Endodermal cell (in vitro differentiated cells): ENCODE data around the gene MMS19. TPM values are rescaled to one million over a fixed set of nuclear protein-coding genes. Genes with fewer than 3 reads are reported as not detected.

Source experiments
- DNase-seq: peaks from one replicate; pipeline ENCODE4 v3.0.0-alpha.2; 2017
- H3K27ac ChIP-seq: 2 replicates; pipeline ENCODE4 v1.5.1; 2013; ENCODE audit warnings: mild to moderate bottlenecking, low read depth, low read length, moderate library complexity
- H3K27me3 ChIP-seq: 2 replicates; pipeline ENCODE4 v1.6.1; 2013; ENCODE audit warnings: mild to moderate bottlenecking, low read length, moderate library complexity; ENCODE audit not compliant: insufficient read depth, control insufficient read depth, poor library complexity, severe bottlenecking
- H3K36me3 ChIP-seq: 2 replicates; pipeline ENCODE4 v1.7.0; 2013; ENCODE audit warnings: mild to moderate bottlenecking, low read length, moderate library complexity; ENCODE audit not compliant: control insufficient read depth, insufficient read depth
- H3K4me1 ChIP-seq: one replicate; pipeline ENCODE4 v1.7.0; 2013; ENCODE audit warnings: low read length; ENCODE audit not compliant: control insufficient read depth, insufficient read depth
- H3K4me3 ChIP-seq: 2 replicates; pipeline ENCODE4 v1.5.1; 2013; ENCODE audit warnings: mild to moderate bottlenecking, low read length, moderate library complexity
- H3K9ac ChIP-seq: 2 replicates; pipeline ENCODE4 v1.6.1; 2013; ENCODE audit warnings: mild to moderate bottlenecking, low read length, moderate library complexity; ENCODE audit not compliant: poor library complexity, severe bottlenecking; ENCODE audit errors: extremely low read depth
- H3K9me3 ChIP-seq: 2 replicates; pipeline ENCODE4 v1.6.1; 2013; ENCODE audit warnings: mild to moderate bottlenecking, low read length, moderate library complexity; ENCODE audit not compliant: control insufficient read depth
- H3K27ac Mint-ChIP-seq: 2 replicates; pipeline ENCODE4 v1.8.0; 2020; ENCODE audit warnings: mixed read lengths
- H3K27me3 Mint-ChIP-seq: 2 replicates; pipeline ENCODE4 v1.8.0; 2021; ENCODE audit warnings: mild to moderate bottlenecking, mixed read lengths; ENCODE audit not compliant: insufficient read depth
- H3K36me3 Mint-ChIP-seq: 2 replicates; pipeline ENCODE4 v1.8.0; 2020; ENCODE audit warnings: low read depth, mixed read lengths
- H3K4me1 Mint-ChIP-seq: 2 replicates; pipeline ENCODE4 v1.8.0; 2020; ENCODE audit warnings: mixed read lengths
- H3K4me3 Mint-ChIP-seq: 2 replicates; pipeline ENCODE4 v1.8.0; 2020; ENCODE audit warnings: mild to moderate bottlenecking, moderate library complexity, mixed read lengths
- H3K9me3 Mint-ChIP-seq: 2 replicates; pipeline ENCODE4 v1.8.0; 2020; ENCODE audit warnings: mild to moderate bottlenecking, mixed read lengths
- WGBS, 2 experiments: methylation state at CpG; one replicate each; pipeline versions ENCODE4 v1.1.5 to v1.1.7; 2013; ENCODE audit warnings: missing lambda C conversion rate in 2 of 2, mixed read lengths in 1 of 2; ENCODE audit not compliant: insufficient coverage in 1 of 2, insufficient read length in 1 of 2; 5-methylcytosine and 5-hydroxymethylcytosine counted together
- total RNA-seq, 2 donors: library from RNA; stranded (reverse); fragmentation: NEBNext Ultra II Directional in 1 of 2; extraction: Animal tissue kit (Norgen Biotek cat#: 25700) in 1 of 2; gene quantifications; 2 replicates in 1 of 2; 3 replicates in 1 of 2; pipeline ENCODE4 v1.2.1, GENCODE V29; 2021
- TF ChIP-seq, protein P1 (sequence below): fragments of 200-600 bp; sonication (generic); conservative IDR thresholded peaks from 2 replicates; pipeline ENCODE4 v1.5.0; 2021; ENCODE audit warnings: antibody characterized with exemption, mild to moderate bottlenecking

Gene MMS19
- total RNA-seq, 2 donors from 2014 or later = 84.2 to 98.8 TPM

DNA sequence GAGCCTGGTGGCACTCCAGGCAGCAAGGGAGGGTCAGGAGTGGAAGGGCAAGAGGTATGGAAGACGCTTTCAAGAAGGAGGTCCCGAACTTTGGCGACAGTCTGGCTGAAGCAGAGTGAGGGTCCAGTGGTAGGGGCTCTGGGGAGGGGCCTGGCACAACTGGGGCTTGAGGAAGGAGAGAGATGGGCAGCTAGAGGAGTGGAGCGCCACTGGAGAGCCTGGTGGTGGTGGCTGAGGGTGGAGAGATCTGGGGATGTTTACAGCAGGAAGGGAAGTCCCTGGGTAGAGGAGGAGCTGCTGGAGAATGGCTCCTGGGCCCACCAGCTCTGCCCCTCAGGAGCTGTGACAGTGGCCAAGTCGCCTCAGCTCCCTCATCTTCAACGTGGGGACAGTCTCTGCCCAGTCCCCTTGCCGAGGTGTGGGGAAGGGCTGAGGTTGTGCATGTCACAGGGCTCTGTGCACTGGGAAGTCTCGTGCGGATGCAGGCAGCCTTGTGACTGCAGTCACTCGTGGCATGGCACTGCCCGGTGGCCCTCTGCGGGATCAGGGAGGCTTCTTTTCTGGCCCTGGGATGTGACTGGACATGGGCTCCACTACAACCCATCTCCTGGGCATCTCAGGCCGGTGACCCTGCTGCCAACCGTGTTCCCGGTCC, 19.0 kb upstream of the MMS19 start:
- Mint-ChIP-seq H3K4me3 (no peak overlapping the region), H3K9me3 (no peaks in the 10 kb centered on the region), H3K27me3 (no peaks in the 10 kb centered on the region), H3K36me3 (no peaks in the 10 kb centered on the region), H3K4me1 (peaks cover 32% of the 10 kb centered on the region), H3K27ac (peak overlapping the region; percentile 72)
- no peaks in the 10 kb centered on the region for H3K4me1 ChIP-seq
- WGBS, 2 experiments = 87 to 93% methylated on average over 9 to 15 of the region's 15 CpGs
- TF ChIP-seq, protein P1, sequence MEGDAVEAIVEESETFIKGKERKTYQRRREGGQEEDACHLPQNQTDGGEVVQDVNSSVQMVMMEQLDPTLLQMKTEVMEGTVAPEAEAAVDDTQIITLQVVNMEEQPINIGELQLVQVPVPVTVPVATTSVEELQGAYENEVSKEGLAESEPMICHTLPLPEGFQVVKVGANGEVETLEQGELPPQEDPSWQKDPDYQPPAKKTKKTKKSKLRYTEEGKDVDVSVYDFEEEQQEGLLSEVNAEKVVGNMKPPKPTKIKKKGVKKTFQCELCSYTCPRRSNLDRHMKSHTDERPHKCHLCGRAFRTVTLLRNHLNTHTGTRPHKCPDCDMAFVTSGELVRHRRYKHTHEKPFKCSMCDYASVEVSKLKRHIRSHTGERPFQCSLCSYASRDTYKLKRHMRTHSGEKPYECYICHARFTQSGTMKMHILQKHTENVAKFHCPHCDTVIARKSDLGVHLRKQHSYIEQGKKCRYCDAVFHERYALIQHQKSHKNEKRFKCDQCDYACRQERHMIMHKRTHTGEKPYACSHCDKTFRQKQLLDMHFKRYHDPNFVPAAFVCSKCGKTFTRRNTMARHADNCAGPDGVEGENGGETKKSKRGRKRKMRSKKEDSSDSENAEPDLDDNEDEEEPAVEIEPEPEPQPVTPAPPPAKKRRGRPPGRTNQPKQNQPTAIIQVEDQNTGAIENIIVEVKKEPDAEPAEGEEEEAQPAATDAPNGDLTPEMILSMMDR = no peak
- no peaks in the 10 kb centered on the region for H3K27me3 ChIP-seq
- no peaks in the 10 kb centered on the region for H3K36me3 ChIP-seq
- H3K9ac ChIP-seq = no peak overlapping the region
- H3K27ac ChIP-seq = no peak overlapping the region
- no peak overlapping the region for H3K4me3 ChIP-seq
- no peak for DNase-seq
- no peaks in the 10 kb centered on the region for H3K9me3 ChIP-seq

DNA sequence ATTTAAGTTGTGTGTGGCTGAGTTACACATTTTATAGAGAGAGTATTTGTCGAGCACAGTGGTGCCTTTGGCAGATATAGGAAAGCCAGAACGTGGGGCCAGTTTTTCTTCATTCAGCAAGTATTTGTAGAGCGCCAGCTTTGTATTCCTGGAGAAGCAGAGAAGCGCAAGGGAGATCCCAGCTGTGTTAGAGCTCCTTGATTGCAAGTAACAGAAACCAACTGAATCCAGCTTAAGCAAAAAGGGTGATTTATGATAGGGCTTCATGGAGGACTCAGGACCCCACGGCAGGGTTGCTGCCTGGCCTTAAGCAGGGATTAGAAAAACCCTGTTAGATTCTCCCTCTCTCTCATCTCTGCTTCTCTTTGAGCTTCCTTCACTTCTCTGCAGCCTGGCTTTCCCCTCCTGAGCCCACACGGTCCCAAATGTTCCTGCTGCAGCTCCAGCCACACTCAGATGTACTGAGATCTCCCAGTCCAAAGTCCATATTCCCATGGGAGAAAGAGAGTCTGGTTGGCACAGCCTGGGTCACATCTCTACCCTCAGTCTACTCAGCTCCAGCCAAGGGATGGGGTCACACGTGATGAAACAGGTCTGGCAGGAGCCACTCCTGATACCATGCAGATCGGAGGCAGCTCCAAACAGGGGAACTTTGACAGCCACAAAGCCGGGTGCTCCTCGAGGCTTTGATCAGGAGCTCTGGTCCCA, 17.2 kb upstream of the MMS19 start:
- no peaks in the 10 kb centered on the region for H3K27me3 Mint-ChIP-seq
- WGBS, 2 experiments = 88 to 89% methylated on average over 9 to 10 of the region's 10 CpGs
- peaks cover 16% of the 10 kb centered on the region for H3K4me1 Mint-ChIP-seq
- H3K9me3 Mint-ChIP-seq = no peaks in the 10 kb centered on the region
- Histone ChIP-seq H3K27ac (peak overlapping the region; percentile 26), H3K27me3 (no peaks in the 10 kb centered on the region), H3K4me3 (no peak overlapping the region), H3K36me3 (no peaks in the 10 kb centered on the region), H3K9ac (no peak overlapping the region), H3K9me3 (no peaks in the 10 kb centered on the region), H3K4me1 (peaks cover 7% of the 10 kb centered on the region)
- DNase-seq = no peak
- TF ChIP-seq, protein P1 = no peak
- no peaks in the 10 kb centered on the region for H3K36me3 Mint-ChIP-seq
- H3K4me3 Mint-ChIP-seq = no peak overlapping the region
- no peak overlapping the region for H3K27ac Mint-ChIP-seq

DNA sequence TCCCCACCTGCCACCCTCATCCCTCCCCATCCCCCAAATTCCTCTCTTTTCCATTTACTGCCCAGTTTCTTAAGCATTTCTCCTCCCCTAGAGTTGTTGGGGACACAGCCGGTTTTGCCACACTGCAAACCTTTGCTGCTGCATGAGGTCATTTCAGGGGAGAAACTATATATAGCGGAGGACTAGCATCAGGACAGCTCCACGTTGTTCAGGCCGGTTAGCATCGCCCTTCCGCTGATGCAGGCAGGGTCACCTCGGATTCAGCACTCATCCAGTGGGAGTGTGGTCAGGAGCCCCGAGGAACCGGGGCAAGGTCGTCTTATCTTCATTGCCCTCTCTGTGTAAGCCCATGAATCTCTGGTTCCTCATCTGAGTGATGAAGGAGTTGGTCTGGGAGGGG, 16.1 kb upstream of the MMS19 start:
- H3K27ac Mint-ChIP-seq = no peak overlapping the region
- Histone ChIP-seq H3K27ac (no peak overlapping the region), H3K9ac (no peak overlapping the region)

More for the DNA sequence above, 16.1 kb upstream of the MMS19 start:
- DNase-seq = no peak
- no peaks in the 10 kb centered on the region for H3K36me3 ChIP-seq
- no peak overlapping the region for H3K4me3 Mint-ChIP-seq
- H3K27me3 Mint-ChIP-seq = no peaks in the 10 kb centered on the region
- TF ChIP-seq, protein P1 = no peak
- H3K36me3 Mint-ChIP-seq = no peaks in the 10 kb centered on the region
- no peaks in the 10 kb centered on the region for H3K9me3 ChIP-seq
- no peaks in the 10 kb centered on the region for H3K27me3 ChIP-seq
- H3K9me3 Mint-ChIP-seq = no peaks in the 10 kb centered on the region
- H3K4me1 Mint-ChIP-seq = peaks cover 11% of the 10 kb centered on the region
- H3K4me3 ChIP-seq = no peak overlapping the region
- H3K4me1 ChIP-seq = peaks cover 7% of the 10 kb centered on the region
- WGBS, 2 experiments = 88 to 91% methylated on average over 9 to 10 of the region's 10 CpGs
